HG03378 (cell line): ENCODE measurements around the gene FAM210A.

ENCODE experiments used
- ATAC-seq: cut with Tn5 transposase; IDR thresholded peaks from one replicate; pipeline ENCODE4 v1.9.1; 2021; ENCODE audit warnings: mild to moderate bottlenecking, moderate library complexity; ENCODE audit not compliant: unreplicated experiment

Gene FAM210A

GRCh38 chr18:13624563-13625237 lies 101.7 kb downstream of the FAM210A start:
- no peak for ATAC-seq

DNA sequence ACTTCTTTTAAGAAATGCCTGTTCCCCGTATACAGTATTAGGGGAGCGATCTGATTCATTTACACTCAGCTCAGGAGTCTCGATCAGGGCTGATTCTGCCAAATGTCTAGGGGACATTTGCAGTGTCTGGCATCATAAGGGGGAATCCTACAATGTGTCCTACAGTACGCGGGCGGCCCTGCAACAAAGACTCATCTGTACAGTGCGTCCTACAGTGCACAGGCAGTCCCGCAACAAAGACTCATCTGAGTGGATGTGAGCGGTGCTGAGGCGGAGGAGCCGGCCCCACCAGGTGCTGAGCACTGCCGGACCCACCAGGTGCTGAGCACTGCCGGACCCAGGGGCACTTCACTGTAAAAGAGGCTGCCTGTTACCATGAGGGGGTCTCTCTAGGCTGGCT lies 102.5 kb downstream of the FAM210A start:
- no peak for ATAC-seq

DNA sequence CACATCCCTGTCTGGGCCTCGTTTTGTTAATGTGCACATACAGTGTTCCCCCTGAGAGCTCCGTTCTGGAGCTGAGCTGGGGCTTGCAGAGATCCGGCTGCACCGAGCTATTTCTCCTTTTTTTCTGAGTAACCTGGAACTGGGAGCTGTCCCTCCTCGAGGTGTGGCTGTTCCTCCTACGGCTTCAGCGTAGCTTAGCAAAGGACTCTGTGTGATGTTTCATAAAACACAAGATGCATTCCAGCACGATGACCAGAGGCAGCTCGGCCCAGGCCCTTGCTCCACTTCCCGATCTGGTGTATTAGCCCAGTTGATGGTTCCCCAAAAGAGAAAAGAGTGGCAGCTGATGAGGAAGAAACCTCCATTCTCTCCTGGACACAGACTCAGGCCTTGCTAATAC lies 103.0 kb downstream of the FAM210A start:
- no peak for ATAC-seq

DNA sequence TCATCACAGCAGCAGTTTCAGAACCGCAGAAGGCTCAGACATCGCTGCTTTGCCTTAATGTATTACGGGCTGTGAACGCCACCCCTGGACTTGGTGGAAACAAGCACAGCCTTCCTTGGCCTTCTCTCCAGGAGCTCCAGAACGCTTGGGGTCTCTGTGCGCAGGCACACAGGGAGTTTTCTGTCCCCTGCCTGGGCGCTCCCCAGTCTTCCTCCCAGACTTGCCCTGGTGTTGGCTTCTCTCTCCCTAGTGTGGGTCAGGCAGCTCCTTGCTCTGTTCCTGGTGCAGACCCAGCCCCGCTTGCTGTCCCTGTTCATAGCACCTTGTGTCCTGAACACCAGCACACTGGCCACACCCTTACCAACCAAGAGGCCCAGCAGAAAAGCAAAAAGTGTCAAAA lies 103.6 kb downstream of the FAM210A start:
- no peak for ATAC-seq

DNA sequence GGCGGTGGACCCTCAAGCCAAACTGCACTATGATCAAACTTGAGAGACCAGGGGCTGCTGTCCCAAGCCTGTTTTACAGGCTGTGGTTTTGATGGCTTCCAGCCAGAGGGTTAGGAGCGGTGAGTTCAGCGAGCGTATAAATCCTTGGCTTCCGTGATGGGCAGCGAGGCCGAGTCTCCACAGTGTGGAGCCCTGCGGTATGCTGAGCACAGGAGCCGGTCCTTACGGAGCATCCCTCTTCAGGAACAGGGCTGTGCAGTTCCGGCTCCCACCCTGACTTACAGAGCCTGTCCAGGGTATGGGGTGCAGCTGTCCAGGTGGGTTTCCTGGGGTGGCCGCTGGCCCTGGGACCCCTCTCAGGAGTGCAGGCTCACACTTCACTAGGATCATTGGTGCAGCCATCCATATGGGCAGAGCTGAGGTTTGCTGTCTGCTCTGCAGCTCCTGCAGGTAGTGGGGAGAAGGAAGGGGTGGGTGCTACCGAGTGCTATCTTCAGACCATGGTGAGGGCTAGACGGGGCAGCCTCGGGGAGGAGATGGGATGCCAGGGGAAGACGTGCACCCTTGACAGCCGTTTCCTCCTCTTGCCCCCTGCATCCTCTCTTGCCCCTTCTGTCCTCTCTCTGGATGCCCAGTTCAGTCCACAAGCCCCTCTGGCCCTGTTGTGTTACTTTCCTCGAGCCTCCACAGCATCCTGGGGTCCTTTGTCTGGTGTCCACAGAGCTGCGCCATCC lies 104.3 kb downstream of the FAM210A start:
- no peak for ATAC-seq

DNA sequence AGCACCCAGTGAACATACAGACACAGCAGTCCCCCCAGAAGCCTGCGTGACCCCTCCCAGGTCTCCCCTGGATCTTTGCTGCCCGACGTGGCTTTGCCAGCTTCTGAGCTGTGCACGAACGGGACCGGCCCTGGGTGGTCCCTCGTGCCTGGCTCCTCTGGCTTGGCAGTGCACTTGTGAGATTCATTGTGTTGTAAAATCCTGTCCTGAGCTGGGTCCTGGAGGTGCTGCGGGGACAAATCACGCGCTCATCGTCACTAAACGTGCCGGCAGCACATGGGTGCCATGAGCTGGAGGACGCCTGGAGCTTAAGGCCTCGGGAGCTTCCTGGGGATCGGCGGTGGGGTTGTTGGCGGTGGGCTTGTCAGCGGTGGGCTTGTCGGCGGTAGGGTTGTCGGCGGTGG lies 104.9 kb downstream of the FAM210A start:
- ATAC-seq: no peak

GRCh38 chr18:13620818-13621445 lies 105.4 kb downstream of the FAM210A start:
- ATAC-seq: no peak

DNA sequence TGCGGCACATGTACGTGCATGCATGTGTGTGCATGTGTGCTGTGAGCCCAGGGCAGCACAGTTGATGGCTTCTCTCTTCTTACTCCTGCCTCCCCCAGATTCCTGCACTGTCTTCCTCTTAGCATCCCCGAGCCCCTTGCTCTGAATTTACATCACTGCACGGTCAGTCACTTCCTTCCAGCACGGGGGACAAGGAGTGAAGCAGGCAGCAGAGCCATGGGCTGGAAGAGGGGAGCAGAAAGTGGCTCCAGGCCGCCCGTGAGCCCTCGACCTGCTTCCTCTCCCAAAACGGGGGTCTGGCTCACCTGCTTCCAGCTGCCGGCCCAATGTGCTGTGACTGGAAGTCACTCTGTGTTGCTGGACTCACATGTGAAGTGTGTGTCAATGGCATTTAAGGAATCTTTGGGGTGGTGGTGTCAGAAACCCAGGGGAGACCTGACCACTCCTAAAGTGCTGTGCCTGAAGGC lies 106.1 kb downstream of the FAM210A start:
- ATAC-seq: no peak

DNA sequence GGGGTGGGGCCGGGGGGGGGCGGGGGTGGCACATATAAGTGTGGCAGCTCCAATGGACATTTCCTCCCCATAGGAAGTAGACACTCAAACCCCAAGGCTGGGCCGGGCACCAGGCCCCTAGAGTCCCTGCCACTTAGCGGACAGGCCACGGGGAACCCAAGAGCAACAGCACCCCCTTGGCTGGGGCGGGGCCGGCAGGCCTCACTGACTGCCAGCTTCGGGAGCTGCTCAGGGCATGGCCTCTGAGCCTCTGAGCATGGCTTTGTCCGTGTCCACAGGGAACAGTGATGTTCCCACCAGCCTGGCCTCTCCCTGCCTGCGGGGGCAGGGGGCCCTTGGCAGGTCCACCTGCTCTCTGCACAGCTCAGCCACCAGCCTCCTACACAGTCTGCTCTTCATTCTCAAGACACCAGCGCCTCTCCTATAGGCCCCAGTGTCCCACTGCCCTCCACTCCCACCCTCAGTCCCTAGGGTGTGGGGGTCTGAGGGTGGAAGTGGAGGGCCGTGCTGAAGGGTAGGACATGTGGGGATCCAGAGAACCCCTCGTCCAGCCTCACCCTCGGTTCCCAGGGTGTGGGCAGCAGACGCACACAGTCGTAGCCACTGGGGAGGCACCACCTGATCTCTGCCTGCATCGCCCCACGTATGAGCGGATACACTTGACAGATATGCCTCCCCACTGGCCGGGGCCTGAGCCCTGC lies 106.7 kb downstream of the FAM210A start:
- ATAC-seq: no peak

DNA sequence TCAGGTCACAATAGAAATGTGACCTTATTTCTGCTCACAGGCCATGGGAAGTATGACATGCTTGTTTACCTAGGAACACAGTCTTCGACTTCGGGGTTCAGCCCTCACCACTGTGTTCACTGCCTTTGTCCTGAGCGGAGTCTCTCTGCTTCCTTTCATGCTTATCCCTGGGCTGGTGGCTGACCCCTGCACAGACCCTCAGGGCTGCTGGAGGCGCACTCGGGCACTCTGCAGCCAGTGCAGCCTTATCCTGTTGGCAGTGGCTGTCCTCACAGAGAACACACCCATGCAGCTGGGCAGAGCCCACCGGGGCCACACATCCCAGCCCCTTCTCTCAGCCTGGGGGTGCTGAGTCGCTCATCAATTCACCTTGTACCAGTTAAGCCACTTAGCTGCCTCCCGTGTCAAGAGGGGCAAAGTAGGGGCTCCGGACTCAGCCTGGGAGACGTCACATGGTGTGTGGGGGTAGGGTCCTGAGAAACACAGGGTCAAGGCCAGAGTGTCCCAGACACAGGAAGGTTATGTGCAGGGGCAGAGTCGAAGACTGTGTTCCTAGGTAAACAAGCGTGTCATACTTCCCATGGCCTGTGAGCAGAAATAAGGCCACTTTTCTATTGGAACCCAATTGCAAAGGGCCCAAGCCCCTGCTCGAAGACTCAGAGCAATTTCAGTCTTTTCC lies 107.5 kb downstream of the FAM210A start:
- no peak for ATAC-seq

DNA sequence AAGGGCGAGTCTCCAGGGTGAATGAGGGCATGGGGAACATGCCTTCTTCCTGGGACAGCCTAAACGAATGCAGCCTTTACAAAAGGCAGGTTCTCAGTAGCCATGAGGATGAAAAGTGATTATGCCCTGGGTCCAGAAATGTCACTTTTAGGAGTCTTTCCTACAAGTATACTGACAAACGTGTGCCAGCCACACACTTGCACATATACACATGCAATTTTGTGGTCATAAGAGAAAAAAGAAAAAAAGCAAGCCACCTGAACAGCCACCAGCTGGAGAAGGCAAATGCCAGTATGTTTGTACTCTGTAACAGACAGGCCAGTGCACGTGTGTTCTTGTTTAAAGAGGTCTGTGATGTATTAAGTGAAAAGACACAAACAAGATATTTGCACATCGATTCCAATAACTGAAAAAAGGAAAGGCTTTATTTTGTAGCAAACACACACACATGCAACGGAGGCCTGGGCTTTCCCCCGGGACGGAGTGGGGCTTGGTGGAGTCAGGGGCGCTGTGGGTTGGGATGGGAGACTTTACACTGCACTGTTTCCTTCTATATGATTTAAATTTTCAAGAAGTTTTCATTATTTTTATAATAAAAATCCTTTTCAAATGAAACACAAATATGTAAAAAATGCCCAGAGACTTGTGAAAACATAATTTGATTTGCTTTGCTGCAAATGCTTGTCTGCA lies 108.4 kb downstream of the FAM210A start:
- ATAC-seq: no peak

- no peak for ATAC-seq
These were observed 109.8 kb downstream of the FAM210A start for GRCh38 chr18:13616525-13617035.

GRCh38 chr18:13616041-13616440 lies 110.3 kb downstream of the FAM210A start:
- ATAC-seq: no peak

DNA sequence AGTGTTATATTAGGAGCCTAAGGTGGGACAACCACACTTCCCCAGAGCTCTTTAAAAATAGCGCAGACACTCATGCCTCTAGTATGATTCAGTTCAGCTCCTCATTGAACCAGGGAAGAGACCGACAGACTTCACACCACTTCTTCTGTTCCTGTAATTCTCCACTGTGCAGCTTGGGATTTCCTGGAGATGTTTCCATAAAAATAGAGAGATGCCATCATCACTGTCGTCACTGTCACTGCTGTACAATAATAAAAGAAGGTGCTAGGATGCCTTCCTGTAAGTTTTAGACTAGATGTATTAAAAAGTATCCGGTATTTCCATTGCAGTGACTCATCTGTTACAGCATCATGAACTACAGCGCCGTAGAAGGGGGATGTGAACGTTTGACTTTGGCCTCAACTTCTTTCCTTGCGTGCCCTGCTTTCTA lies 110.9 kb downstream of the FAM210A start:
- no peak for ATAC-seq

DNA sequence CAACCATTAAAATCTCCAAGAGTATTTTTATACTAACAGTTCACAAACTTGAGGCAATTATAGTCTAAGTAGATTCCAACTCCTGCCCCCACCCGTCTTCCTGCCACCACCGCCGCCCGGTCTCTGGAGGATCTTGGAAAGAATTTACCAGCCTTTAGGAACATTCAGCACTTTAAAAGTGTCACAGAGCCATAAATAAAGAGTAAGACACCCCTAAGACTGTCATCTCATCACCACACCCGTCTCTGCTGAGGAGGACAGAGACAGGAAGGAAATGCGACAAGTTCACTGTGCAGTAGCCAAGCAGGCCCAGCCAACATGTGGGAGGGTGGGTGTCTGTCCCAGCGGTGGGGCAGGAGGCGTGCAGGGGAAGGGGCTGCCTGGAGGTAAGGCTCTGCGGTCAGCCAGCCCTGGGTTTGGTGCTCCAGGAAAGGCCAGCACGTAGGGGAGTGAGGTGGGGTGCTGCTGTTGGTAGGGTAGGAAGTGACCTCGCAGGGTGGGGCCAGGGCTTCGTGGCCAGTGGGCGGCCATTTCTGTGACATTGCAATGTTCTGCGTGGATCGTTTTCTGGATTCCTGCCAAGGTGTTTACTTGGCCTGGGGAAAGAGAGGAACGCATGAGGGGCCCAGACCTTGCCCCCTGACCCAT lies 111.6 kb downstream of the FAM210A start:
- ATAC-seq: no peak

GRCh38 chr18:13613591-13614501 lies 112.5 kb downstream of the FAM210A start:
- peak; percentile 26 for ATAC-seq
